ENCODE results near the gene CRYGN.

Gene CRYGN

DNA sequence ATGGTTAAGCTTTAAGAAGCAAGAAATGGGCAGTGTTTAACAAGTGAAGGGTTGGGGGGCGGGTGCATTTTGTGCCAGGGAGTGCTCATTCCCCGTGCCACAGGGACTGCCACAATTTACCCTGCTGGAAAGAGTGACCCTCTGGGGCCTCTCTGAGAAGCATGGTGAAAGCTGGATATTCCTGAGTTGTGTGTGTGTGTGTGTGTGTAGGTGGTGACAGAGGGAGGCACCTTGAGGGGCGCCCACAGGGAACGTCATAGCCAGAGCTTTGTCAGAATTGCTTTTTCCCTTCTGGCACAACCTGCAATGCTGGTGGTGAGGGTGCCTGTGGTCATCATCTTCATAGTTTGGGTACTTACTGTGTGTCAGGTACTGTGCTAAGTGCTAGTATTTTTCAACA lies 27.6 kb downstream of the CRYGN start:
- no peak overlapping the region for H3K4me3 Mint-ChIP-seq
- no peak for DNase-seq
- TF ChIP-seq, protein P1, sequence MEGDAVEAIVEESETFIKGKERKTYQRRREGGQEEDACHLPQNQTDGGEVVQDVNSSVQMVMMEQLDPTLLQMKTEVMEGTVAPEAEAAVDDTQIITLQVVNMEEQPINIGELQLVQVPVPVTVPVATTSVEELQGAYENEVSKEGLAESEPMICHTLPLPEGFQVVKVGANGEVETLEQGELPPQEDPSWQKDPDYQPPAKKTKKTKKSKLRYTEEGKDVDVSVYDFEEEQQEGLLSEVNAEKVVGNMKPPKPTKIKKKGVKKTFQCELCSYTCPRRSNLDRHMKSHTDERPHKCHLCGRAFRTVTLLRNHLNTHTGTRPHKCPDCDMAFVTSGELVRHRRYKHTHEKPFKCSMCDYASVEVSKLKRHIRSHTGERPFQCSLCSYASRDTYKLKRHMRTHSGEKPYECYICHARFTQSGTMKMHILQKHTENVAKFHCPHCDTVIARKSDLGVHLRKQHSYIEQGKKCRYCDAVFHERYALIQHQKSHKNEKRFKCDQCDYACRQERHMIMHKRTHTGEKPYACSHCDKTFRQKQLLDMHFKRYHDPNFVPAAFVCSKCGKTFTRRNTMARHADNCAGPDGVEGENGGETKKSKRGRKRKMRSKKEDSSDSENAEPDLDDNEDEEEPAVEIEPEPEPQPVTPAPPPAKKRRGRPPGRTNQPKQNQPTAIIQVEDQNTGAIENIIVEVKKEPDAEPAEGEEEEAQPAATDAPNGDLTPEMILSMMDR (IDR thresholded peaks at IDR 0.05): no peak
- H3K36me3 Mint-ChIP-seq (ENCODE audit: low read depth): peaks cover 17% of the 10 kb centered on the region
- H3K9me3 Mint-ChIP-seq: peaks cover 17% of the 10 kb centered on the region
- H3K4me1 Mint-ChIP-seq: peaks cover 44% of the 10 kb centered on the region
- H3K27ac Mint-ChIP-seq: peak overlapping the region; percentile 78
- H3K27me3 Mint-ChIP-seq (ENCODE audit: low read depth, poor library complexity): peaks cover 40% of the 10 kb centered on the region

DNA sequence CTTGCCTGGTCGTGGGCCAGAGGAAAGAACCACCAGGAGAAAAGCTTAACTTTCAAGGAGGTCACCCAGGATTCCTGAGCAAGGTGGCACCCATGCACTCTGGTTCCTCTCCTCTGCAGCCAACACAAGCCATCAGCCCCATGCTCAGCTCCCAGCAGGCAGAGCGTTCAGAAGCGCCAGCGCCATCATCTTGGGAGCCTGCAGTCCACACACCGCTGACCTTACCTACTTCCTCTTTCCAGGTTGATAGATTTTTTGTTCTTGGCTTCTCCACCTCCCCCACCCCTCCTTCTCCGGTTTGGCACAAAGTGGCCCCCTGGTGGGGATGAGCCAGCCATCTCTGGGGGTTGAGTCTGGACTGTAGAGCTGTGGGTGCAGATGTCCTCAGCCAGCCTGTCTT lies 28.4 kb downstream of the CRYGN start:
- Mint-ChIP-seq H3K4me3 (peak overlapping the region; percentile 84), H3K4me1 (peaks cover 43% of the 10 kb centered on the region), H3K27ac (no peak overlapping the region), H3K36me3 (ENCODE audit: low read depth) (peaks cover 17% of the 10 kb centered on the region), H3K9me3 (peaks cover 10% of the 10 kb centered on the region), H3K27me3 (ENCODE audit: low read depth, poor library complexity) (peaks cover 36% of the 10 kb centered on the region)
- TF ChIP-seq, protein P1 (IDR thresholded peaks at IDR 0.05): no peak
- DNase-seq: no peak

DNA sequence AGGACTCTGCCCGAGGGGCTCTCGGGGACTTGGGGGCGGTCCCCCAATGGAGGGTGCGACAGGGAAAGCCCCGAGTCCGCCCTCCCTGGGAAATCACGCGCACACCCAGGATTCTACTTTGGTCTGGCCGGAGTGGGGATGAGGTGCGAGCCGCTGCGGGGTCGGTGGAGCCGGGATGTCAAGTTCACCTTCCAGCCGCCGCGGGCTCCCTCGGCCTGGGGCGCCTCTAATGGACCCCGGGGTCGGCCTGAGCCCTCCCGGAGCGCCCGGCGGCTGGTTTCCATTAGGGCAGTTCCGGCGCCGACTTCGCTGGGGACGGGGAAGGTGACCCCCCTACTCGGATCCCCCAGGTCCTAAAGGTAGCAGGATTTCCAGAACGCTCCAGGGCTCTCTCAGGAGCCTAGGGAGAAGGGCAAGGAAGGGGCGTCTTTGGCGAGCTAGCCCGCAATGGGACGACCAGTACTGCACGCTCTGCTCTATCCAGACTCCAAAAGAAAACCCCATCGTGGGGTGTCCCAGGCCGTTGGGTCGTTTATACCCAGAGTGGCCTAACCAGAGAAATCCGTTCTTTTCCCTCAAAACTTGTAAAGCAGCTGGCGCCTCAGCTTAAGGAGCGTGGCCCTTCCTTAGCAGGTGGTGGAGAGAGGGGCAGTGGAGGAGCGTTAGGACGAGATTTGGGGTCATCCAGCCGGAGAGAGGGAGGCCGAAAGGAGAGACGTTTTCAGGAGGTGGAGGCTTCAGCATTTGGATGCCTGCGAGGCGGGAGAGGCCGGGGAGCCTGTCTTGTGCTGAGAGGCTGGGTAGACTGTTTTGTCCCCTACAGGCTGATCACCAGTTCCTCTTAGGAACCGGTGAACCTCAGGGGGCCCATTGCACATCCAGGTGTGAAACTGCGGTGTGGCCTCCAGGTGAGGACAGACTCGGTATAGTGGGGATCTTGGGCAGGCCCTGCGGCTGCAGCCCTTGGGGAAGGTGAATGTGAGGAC lies 29.2 kb downstream of the CRYGN start:
- peak overlapping the region; percentile 84 for H3K4me3 Mint-ChIP-seq
- TF ChIP-seq, protein P1 (IDR thresholded peaks at IDR 0.05): no peak
- peaks cover 46% of the 10 kb centered on the region for H3K4me1 Mint-ChIP-seq
- DNase-seq: peak; percentile 69
- peaks cover 36% of the 10 kb centered on the region for H3K27me3 Mint-ChIP-seq (ENCODE audit: low read depth, poor library complexity)
- H3K27ac Mint-ChIP-seq: no peak overlapping the region
- H3K9me3 Mint-ChIP-seq: peaks cover 10% of the 10 kb centered on the region
- H3K36me3 Mint-ChIP-seq (ENCODE audit: low read depth): peaks cover 25% of the 10 kb centered on the region

DNA sequence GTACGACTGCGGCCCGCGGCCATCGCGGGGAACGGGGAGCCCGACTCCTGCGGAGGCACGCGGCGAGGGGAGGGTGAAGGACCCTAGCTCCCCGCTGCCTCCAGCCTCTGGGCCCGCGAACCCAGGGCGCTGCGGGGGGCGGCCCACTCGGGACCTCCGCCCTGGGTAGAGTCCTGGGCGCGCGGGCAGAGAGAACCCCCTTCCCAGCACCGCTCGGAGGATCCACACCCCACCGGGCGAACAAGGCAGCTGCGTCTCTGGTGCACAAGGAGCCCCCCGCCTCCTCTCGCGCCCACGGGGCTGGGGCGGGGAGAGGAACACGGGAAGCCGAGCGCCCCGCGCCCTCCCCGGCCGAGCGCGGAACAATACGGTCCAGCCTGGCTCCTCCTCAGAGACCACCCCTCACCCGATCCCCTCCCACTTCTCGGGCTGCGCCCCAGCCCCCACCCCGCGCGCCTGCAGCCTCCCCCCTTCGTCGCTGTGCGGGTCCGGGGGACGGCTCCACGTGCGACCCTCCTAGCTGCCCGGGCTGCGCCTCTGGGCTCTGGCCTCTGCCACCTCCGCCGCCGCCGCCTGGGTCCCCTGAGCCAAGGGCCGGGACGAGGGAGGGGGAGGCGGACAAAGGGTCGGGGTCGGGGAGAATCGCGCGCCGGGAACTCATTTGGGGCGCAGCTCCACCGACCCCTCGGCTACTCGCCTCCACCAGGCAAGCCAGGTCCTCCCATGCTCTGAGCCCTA lies 30.1 kb downstream of the CRYGN start, which contains the start of gene WDR86:
WDR86 (minus strand) TSS at position 372 of the 738 bp plus-strand sequence. CDS start 449 bp downstream, outside the sequence.
- Mint-ChIP-seq H3K36me3 (ENCODE audit: low read depth) (peaks cover 28% of the 10 kb centered on the region), H3K4me1 (peaks cover 55% of the 10 kb centered on the region), H3K27me3 (ENCODE audit: low read depth, poor library complexity) (peaks cover 36% of the 10 kb centered on the region), H3K4me3 (peak within 1 kb of the TSS; percentile 94), H3K27ac (peak within 1 kb of the TSS; percentile 78), H3K9me3 (peaks cover 6% of the 10 kb centered on the region)
- TF ChIP-seq, protein P1 (IDR thresholded peaks at IDR 0.05): no peak
- peak; percentile 78 for DNase-seq

DNA sequence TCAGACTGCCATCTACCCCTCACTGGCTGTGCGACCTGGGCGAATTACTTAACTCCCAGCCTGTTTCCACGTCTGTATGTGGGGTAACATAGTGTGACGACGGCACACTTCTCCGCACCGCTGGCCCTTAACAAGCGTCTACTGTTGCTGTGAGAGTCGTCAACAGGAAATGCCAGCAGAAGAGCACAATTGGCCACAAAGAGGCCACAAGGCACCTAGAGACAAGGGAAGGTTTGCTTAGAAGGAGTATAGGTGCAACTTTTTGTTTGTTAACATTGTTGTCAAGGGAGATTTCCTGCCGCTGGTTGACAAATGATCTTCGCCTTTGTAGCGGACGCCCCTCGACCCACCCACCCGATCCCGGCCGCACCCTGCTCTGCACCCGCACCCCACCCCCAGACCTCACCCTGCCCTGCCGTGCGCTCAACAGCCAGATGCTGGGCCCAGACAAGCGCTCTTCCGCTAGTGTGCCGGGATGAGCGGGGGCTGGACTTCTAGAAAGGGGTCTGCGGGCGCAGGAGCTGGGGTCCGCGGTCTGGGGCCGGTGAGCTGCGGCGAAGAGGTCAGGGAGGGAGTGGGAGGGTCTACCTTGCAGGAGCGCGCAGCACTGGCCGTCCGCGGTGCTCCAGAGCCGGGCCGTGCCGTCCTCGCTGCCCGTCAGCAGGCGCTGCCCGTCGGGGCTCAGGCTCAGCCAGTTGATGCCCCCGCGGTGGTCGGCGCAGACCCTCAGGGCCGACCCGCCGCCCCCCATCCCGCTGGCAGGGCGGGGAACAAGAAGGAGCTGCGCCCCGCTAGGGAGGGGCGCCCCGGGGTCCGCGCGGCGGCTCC lies 30.9 kb downstream of the CRYGN start:
- Mint-ChIP-seq H3K27ac (peak overlapping the region; percentile 78), H3K4me1 (peaks cover 63% of the 10 kb centered on the region), H3K9me3 (peaks cover under 1% of the 10 kb centered on the region), H3K4me3 (peak overlapping the region; percentile 94), H3K27me3 (ENCODE audit: low read depth, poor library complexity) (peaks cover 28% of the 10 kb centered on the region), H3K36me3 (ENCODE audit: low read depth) (peaks cover 23% of the 10 kb centered on the region)
- TF ChIP-seq, protein P1 (IDR thresholded peaks at IDR 0.05): no peak
- DNase-seq: peak; percentile 57
